ENCODE data around the gene CFI. TPM values are rescaled to one million over a fixed set of nuclear protein-coding genes. Genes with fewer than 3 reads are reported as not detected.
"Not testable (repeated sequence)": the region's sequence is repeated elsewhere in the genome, so short reads cannot be mapped to it uniquely, and the experiment has no call there.

CFI gene
- total RNA-seq, 3 donors from 2014 or later (not counting 1 experiment from before 2014, with no cell fraction given), result not detected

GRCh38 chr4:109798866-109799265 is 2.9 kb downstream of the CFI start:
- Mint-ChIP-seq H3K27ac (no peak overlapping the region), H3K36me3 (peaks cover 11% of the 10 kb centered on the region), H3K4me3 (no peak overlapping the region), H3K27me3 (ENCODE audit: low read depth in 2 of 2) (peaks cover 24 to 41% of the 10 kb centered on the region in 2 donors), H3K9me3 (peaks cover 0 to 8% of the 10 kb centered on the region in 2 donors), H3K4me1 (no peaks in the 10 kb centered on the region)
- peak in 2 of 3 donors; percentile 42 to 43 for ATAC-seq
- intact Hi-C loops (cut with micrococcal nuclease), result no loop called here
- H3K4me3 ChIP-seq (ENCODE audit: low read length), result no peak overlapping the region
- H3K27ac ChIP-seq (ENCODE audit: low read length), result no peak overlapping the region
- no peaks in the 10 kb centered on the region for H3K4me1 ChIP-seq (ENCODE audit: control insufficient read depth, insufficient read depth, low read length)
- peaks cover 3% of the 10 kb centered on the region for H3K9me3 ChIP-seq (ENCODE audit: control insufficient read depth, insufficient read depth, low read length)
- no peaks in the 10 kb centered on the region for H3K36me3 ChIP-seq (ENCODE audit: control insufficient read depth, insufficient read depth, low read length)
- no peak for DNase-seq
- TF ChIP-seq CTCF (IDR thresholded peaks at IDR 0.05), result no peak
- peaks cover 3% of the 10 kb centered on the region for H3K27me3 ChIP-seq (ENCODE audit: control insufficient read depth, insufficient read depth, low read length)

GRCh38 chr4:109795059-109795458 is 6.7 kb downstream of the CFI start:
- H3K27me3 ChIP-seq (ENCODE audit: control insufficient read depth, insufficient read depth, low read length), result peaks cover 6% of the 10 kb centered on the region
- Mint-ChIP-seq H3K27ac (no peak overlapping the region), H3K4me3 (no peak overlapping the region), H3K27me3 (ENCODE audit: low read depth in 2 of 2) (peaks cover 35 to 66% of the 10 kb centered on the region in 2 donors), H3K9me3 (peaks cover 0 to 10% of the 10 kb centered on the region in 2 donors), H3K36me3 (peaks cover 11% of the 10 kb centered on the region), H3K4me1 (no peaks in the 10 kb centered on the region)
- peaks cover 3% of the 10 kb centered on the region for H3K9me3 ChIP-seq (ENCODE audit: control insufficient read depth, insufficient read depth, low read length)
- no peaks in the 10 kb centered on the region for H3K36me3 ChIP-seq (ENCODE audit: control insufficient read depth, insufficient read depth, low read length)
- DNase-seq (no peak), ATAC-seq (no peak)
- no peak overlapping the region for H3K27ac ChIP-seq (ENCODE audit: low read length)
- WGBS (ENCODE audit: insufficient coverage), result 91% methylated on average over 6 of the region's 6 CpGs
- no peak overlapping the region for H3K4me3 ChIP-seq (ENCODE audit: low read length)
- intact Hi-C loops (cut with micrococcal nuclease), result no loop called here
- no peak for TF ChIP-seq CTCF (IDR thresholded peaks at IDR 0.05)
- no peaks in the 10 kb centered on the region for H3K4me1 ChIP-seq (ENCODE audit: control insufficient read depth, insufficient read depth, low read length)

GRCh38 chr4:109787807-109788206 is 14.0 kb downstream of the CFI start:
- Mint-ChIP-seq H3K36me3 (no peaks in the 10 kb centered on the region), H3K27me3 (ENCODE audit: low read depth in 2 of 2) (peaks cover 11 to 50% of the 10 kb centered on the region in 2 donors), H3K4me3 (no peak overlapping the region), H3K27ac (no peak overlapping the region), H3K4me1 (no peaks in the 10 kb centered on the region), H3K9me3 (peaks cover 0 to 11% of the 10 kb centered on the region in 2 donors)
- no peak for TF ChIP-seq CTCF (IDR thresholded peaks at IDR 0.05)
- Histone ChIP-seq H3K4me1 (ENCODE audit: control insufficient read depth, insufficient read depth, low read length) (no peaks in the 10 kb centered on the region), H3K27ac (ENCODE audit: low read length) (no peak overlapping the region), H3K4me3 (ENCODE audit: low read length) (no peak overlapping the region), H3K36me3 (ENCODE audit: control insufficient read depth, insufficient read depth, low read length) (no peaks in the 10 kb centered on the region), H3K9me3 (ENCODE audit: control insufficient read depth, insufficient read depth, low read length) (no peaks in the 10 kb centered on the region), H3K27me3 (ENCODE audit: control insufficient read depth, insufficient read depth, low read length) (peaks cover 2% of the 10 kb centered on the region)
- DNase-seq (no peak), ATAC-seq (no peak)
- WGBS (ENCODE audit: insufficient coverage), result no CpG with 5 or more reads among the region's 1 CpG
- intact Hi-C loops (cut with micrococcal nuclease), result no loop called here

- H3K36me3 ChIP-seq (ENCODE audit: control insufficient read depth, insufficient read depth, low read length), result no peaks in the 10 kb centered on the region
- no peaks in the 10 kb centered on the region for H3K36me3 Mint-ChIP-seq
- H3K4me1 Mint-ChIP-seq, result no peaks in the 10 kb centered on the region
- no peak overlapping the region for H3K27ac ChIP-seq (ENCODE audit: low read length)
- no peak overlapping the region for H3K27ac Mint-ChIP-seq
- no peaks in the 10 kb centered on the region for H3K4me1 ChIP-seq (ENCODE audit: control insufficient read depth, insufficient read depth, low read length)
- H3K9me3 Mint-ChIP-seq, result peaks cover 0 to 11% of the 10 kb centered on the region in 2 donors
- ATAC-seq (no peak), DNase-seq (no peak)
- TF ChIP-seq CTCF (IDR thresholded peaks at IDR 0.05), result no peak
- H3K4me3 Mint-ChIP-seq, result no peak overlapping the region
- no CpG with 5 or more reads among the region's 1 CpG for WGBS (ENCODE audit: insufficient coverage)
- peaks cover 15 to 53% of the 10 kb centered on the region in 2 donors for H3K27me3 Mint-ChIP-seq (ENCODE audit: low read depth in 2 of 2)
- H3K4me3 ChIP-seq (ENCODE audit: low read length), result no peak overlapping the region
- H3K27me3 ChIP-seq (ENCODE audit: control insufficient read depth, insufficient read depth, low read length), result no peaks in the 10 kb centered on the region
- no peaks in the 10 kb centered on the region for H3K9me3 ChIP-seq (ENCODE audit: control insufficient read depth, insufficient read depth, low read length)
- intact Hi-C loops (cut with micrococcal nuclease), result no loop called here
Observed at GRCh38 chr4:109786846-109787245, 15.0 kb downstream of the CFI start.

- DNase-seq; H3K4me3 ChIP-seq (ENCODE audit: low read length); H3K27ac Mint-ChIP-seq; H3K27ac ChIP-seq (ENCODE audit: low read length); H3K4me3 Mint-ChIP-seq; H3K36me3 Mint-ChIP-seq; ATAC-seq; H3K36me3 ChIP-seq (ENCODE audit: control insufficient read depth, insufficient read depth, low read length); intact Hi-C loops (cut with micrococcal nuclease); H3K27me3 ChIP-seq (ENCODE audit: control insufficient read depth, insufficient read depth, low read length); H3K9me3 Mint-ChIP-seq; H3K9me3 ChIP-seq (ENCODE audit: control insufficient read depth, insufficient read depth, low read length); H3K4me1 Mint-ChIP-seq; H3K4me1 ChIP-seq (ENCODE audit: control insufficient read depth, insufficient read depth, low read length): not testable (repeated sequence)
- H3K27me3 Mint-ChIP-seq (ENCODE audit: low read depth in 2 of 2), result peaks cover 16 to 19% of the 10 kb centered on the region in 2 donors
- 70% methylated on average over 1 of the region's 2 CpGs for WGBS (ENCODE audit: insufficient coverage)
Observed at GRCh38 chr4:109782092-109782491, 19.7 kb downstream of the CFI start.
